ENCODE results near the gene GSN.

DNA sequence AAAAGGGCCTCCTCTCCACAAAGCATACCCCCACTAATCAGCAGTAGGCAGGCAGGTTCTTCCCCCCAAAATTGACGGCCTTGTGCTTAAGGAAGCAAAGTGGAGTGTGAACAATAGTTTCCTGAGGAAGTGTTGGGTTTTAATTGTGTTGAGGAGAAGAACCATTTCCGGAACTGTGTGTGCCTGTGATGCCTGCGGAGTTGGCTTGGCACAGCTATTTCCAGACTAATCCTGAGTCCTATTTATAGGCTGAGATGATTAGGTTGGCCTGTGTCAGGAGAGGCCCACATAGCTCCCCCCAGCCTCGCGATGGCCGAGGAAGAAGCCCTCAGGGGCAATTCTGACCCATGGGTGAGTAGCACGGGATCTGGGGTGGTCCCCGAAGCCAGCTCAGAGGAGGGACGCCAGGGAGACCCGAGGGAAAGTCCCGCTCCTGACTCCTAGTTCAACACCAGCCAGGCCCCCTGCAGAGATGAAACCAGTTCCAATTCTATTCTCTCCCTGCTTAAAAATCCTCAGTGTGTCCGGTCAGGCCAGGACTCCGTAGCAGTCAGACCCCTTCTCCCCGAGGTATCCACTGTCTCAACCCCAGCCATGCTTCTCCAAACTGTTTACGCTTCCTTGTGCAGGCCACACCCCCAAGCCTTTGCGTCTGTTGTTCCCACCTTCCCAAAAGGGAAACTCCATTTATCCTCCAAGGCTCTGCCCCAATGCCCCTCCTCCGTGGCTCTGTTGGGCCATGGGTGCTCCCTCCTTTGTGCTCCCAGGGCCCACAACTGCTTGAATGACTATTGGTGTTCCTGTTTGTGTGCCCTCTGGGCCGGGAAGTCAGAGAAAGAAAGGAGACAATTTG is 18.1 kb downstream of the GSN start:
- TF ChIP-seq, protein P1, sequence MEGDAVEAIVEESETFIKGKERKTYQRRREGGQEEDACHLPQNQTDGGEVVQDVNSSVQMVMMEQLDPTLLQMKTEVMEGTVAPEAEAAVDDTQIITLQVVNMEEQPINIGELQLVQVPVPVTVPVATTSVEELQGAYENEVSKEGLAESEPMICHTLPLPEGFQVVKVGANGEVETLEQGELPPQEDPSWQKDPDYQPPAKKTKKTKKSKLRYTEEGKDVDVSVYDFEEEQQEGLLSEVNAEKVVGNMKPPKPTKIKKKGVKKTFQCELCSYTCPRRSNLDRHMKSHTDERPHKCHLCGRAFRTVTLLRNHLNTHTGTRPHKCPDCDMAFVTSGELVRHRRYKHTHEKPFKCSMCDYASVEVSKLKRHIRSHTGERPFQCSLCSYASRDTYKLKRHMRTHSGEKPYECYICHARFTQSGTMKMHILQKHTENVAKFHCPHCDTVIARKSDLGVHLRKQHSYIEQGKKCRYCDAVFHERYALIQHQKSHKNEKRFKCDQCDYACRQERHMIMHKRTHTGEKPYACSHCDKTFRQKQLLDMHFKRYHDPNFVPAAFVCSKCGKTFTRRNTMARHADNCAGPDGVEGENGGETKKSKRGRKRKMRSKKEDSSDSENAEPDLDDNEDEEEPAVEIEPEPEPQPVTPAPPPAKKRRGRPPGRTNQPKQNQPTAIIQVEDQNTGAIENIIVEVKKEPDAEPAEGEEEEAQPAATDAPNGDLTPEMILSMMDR (IDR thresholded peaks at IDR 0.05), result no peak
- TF ChIP-seq POLR2A (IDR thresholded peaks at IDR 0.05), result no peak

All from Peyer's patch (tissue), 4 donors.